ENCODE results near the gene KANK2. TPM values are rescaled to one million over a fixed set of nuclear protein-coding genes. Genes with fewer than 3 reads are reported as not detected.

KANK2 gene
- total RNA-seq, 2 donors from 2014 or later: 74.2 to 87.7 TPM

- no peak overlapping the region for H3K4me3 Mint-ChIP-seq
- Histone ChIP-seq H3K9ac (ENCODE audit: extremely low read depth, low read length, poor library complexity, severe bottlenecking) (no peak overlapping the region), H3K4me3 (ENCODE audit: low read length) (no peak overlapping the region), H3K4me1 (ENCODE audit: control insufficient read depth, insufficient read depth, low read length) (no peaks in the 10 kb centered on the region), H3K36me3 (ENCODE audit: control insufficient read depth, insufficient read depth, low read length) (peaks cover 43% of the 10 kb centered on the region), H3K9me3 (ENCODE audit: control insufficient read depth, low read length) (no peaks in the 10 kb centered on the region), H3K27ac (ENCODE audit: low read depth, low read length) (no peak overlapping the region), H3K27me3 (ENCODE audit: control insufficient read depth, insufficient read depth, low read length, poor library complexity, severe bottlenecking) (no peaks in the 10 kb centered on the region)
- no peak for DNase-seq
- H3K36me3 Mint-ChIP-seq (ENCODE audit: low read depth): peaks cover 57% of the 10 kb centered on the region
- H3K27ac Mint-ChIP-seq: peak overlapping the region; percentile 16
- no peak for TF ChIP-seq CTCF (conservative IDR thresholded peaks at IDR 0.05)
- H3K27me3 Mint-ChIP-seq (ENCODE audit: insufficient read depth): no peaks in the 10 kb centered on the region
- WGBS, 2 experiments (ENCODE audit: insufficient coverage in 1 of 2, insufficient read length in 1 of 2): 89 to 100% methylated on average over 1 to 7 of the region's 7 CpGs
- H3K4me1 Mint-ChIP-seq: no peaks in the 10 kb centered on the region
- H3K9me3 Mint-ChIP-seq: no peaks in the 10 kb centered on the region
These were observed 46.4 kb upstream of the KANK2 start for GRCh38 chr19:11243798-11244169.

GRCh38 chr19:11242864-11243797 lies 45.8 kb upstream of the KANK2 start:
- no peaks in the 10 kb centered on the region for H3K4me1 Mint-ChIP-seq
- TF ChIP-seq CTCF (conservative IDR thresholded peaks at IDR 0.05): peak; percentile 95
- H3K27me3 ChIP-seq (ENCODE audit: control insufficient read depth, insufficient read depth, low read length, poor library complexity, severe bottlenecking): no peaks in the 10 kb centered on the region
- WGBS, 2 experiments (ENCODE audit: insufficient coverage in 1 of 2, insufficient read length in 1 of 2): 45 to 58% methylated on average over 20 to 48 of the region's 48 CpGs
- no peak overlapping the region for H3K4me3 Mint-ChIP-seq
- peaks cover 59% of the 10 kb centered on the region for H3K36me3 Mint-ChIP-seq (ENCODE audit: low read depth)
- peak overlapping the region; percentile 16 for H3K27ac ChIP-seq (ENCODE audit: low read depth, low read length)
- no peaks in the 10 kb centered on the region for H3K27me3 Mint-ChIP-seq (ENCODE audit: insufficient read depth)
- H3K4me1 ChIP-seq (ENCODE audit: control insufficient read depth, insufficient read depth, low read length): no peaks in the 10 kb centered on the region
- no peaks in the 10 kb centered on the region for H3K9me3 Mint-ChIP-seq
- H3K27ac Mint-ChIP-seq: peak overlapping the region; percentile 16
- H3K36me3 ChIP-seq (ENCODE audit: control insufficient read depth, insufficient read depth, low read length): peaks cover 40% of the 10 kb centered on the region
- no peak overlapping the region for H3K4me3 ChIP-seq (ENCODE audit: low read length)
- no peak overlapping the region for H3K9ac ChIP-seq (ENCODE audit: extremely low read depth, low read length, poor library complexity, severe bottlenecking)
- no peaks in the 10 kb centered on the region for H3K9me3 ChIP-seq (ENCODE audit: control insufficient read depth, low read length)
- peak; percentile 99 for DNase-seq

- Histone ChIP-seq H3K9me3 (ENCODE audit: control insufficient read depth, low read length) (no peaks in the 10 kb centered on the region), H3K27me3 (ENCODE audit: control insufficient read depth, insufficient read depth, low read length, poor library complexity, severe bottlenecking) (no peaks in the 10 kb centered on the region), H3K4me3 (ENCODE audit: low read length) (no peak overlapping the region), H3K9ac (ENCODE audit: extremely low read depth, low read length, poor library complexity, severe bottlenecking) (no peak overlapping the region), H3K27ac (ENCODE audit: low read depth, low read length) (no peak overlapping the region), H3K36me3 (ENCODE audit: control insufficient read depth, insufficient read depth, low read length) (peaks cover 30% of the 10 kb centered on the region), H3K4me1 (ENCODE audit: control insufficient read depth, insufficient read depth, low read length) (no peaks in the 10 kb centered on the region)
- H3K9me3 Mint-ChIP-seq: no peaks in the 10 kb centered on the region
- peaks cover 4% of the 10 kb centered on the region for H3K4me1 Mint-ChIP-seq
- 92 to 94% methylated on average over 9 to 11 of the region's 11 CpGs for WGBS, 2 experiments (ENCODE audit: insufficient coverage in 1 of 2, insufficient read length in 1 of 2)
- no peak for DNase-seq
- H3K36me3 Mint-ChIP-seq (ENCODE audit: low read depth): peaks cover 60% of the 10 kb centered on the region
- no peak overlapping the region for H3K4me3 Mint-ChIP-seq
- no peak for TF ChIP-seq CTCF (conservative IDR thresholded peaks at IDR 0.05)
- no peaks in the 10 kb centered on the region for H3K27me3 Mint-ChIP-seq (ENCODE audit: insufficient read depth)
- H3K27ac Mint-ChIP-seq: peak overlapping the region; percentile 39
These were observed 44.7 kb upstream of the KANK2 start for GRCh38 chr19:11242025-11242424.
